Activated CD4-positive, alpha-beta memory T cell treated with anti-CD3 and anti-CD28 coated beads, Interleukin-2, amount 10 ng/mL, durations not matched to agents 7 days and 5 days (primary cell): ENCODE measurements around the gene RASL10B. TPM values are rescaled to one million over a fixed set of nuclear protein-coding genes. Genes with fewer than 3 reads are reported as not detected.
"Not testable (repeated sequence)": the region's sequence is repeated elsewhere in the genome, so short reads cannot be mapped to it uniquely, and the experiment has no call there.

ENCODE experiments used
- CTCF ChIA-PET: fragments of 350-600 bp; sonication (Branson Sonifier 250); formaldehyde crosslinking; loops from one replicate; lab custom pipeline; 2021; ENCODE audit warnings: antibody characterized with exemption, inconsistent platforms; lab: Charles Lee
- POLR2A ChIA-PET: fragments of 350-600 bp; sonication (Branson Sonifier 250); formaldehyde crosslinking; loops from one replicate; lab custom pipeline; 2021; ENCODE audit warnings: antibody characterized with exemption; lab: Charles Lee
- DNase-seq: peaks from one replicate; pipeline ENCODE4 v3.0.0-alpha.2; 2020
- H3K27ac Mint-ChIP-seq: one replicate; pipeline ENCODE4 v1.8.0; 2021; ENCODE audit warnings: mild to moderate bottlenecking, mixed read lengths
- H3K27me3 Mint-ChIP-seq: one replicate; pipeline ENCODE4 v1.8.0; 2021; ENCODE audit warnings: mixed read lengths
- H3K36me3 Mint-ChIP-seq: one replicate; pipeline ENCODE4 v1.8.0; 2021; ENCODE audit warnings: low read depth, mixed read lengths
- H3K4me1 Mint-ChIP-seq: one replicate; pipeline ENCODE4 v1.8.0; 2021; ENCODE audit warnings: mixed read lengths
- H3K4me3 Mint-ChIP-seq: one replicate; pipeline ENCODE4 v1.8.0; 2021; ENCODE audit warnings: mild to moderate bottlenecking, mixed read lengths
- H3K9me3 Mint-ChIP-seq: one replicate; pipeline ENCODE4 v1.8.0; 2021; ENCODE audit warnings: mixed read lengths
- total RNA-seq, 2 experiments: library from RNA; stranded (reverse); gene quantifications; one replicate each; pipeline ENCODE4 v1.2.3, GENCODE V29; 2021

The RASL10B gene
- total RNA-seq: under 1 TPM; 0.08 to 0.33 TPM

- no peak within 1 kb of the TSS for H3K27ac Mint-ChIP-seq
- no peaks in the 10 kb centered on the region for H3K9me3 Mint-ChIP-seq
- ChIA-PET CTCF (interaction anchor here (1.3 to 1.5 kb wide), 2 partner anchors 16 to 33 kb away, joined by 3 to 7 read pairs; no protein-coding TSS in a partner anchor), POLR2A (interaction anchor here (0.6 to 1.1 kb wide), 2 partner anchors 10 to 195 kb away, joined by 3 read pairs; no protein-coding TSS in a partner anchor)
- H3K27me3 Mint-ChIP-seq: peaks cover 24% of the 10 kb centered on the region
- H3K36me3 Mint-ChIP-seq: peaks cover 16% of the 10 kb centered on the region
- H3K4me3 Mint-ChIP-seq: no peak within 1 kb of the TSS
- peaks cover 6% of the 10 kb centered on the region for H3K4me1 Mint-ChIP-seq
- no peak for DNase-seq
These were observed at the start of gene RASL10B for GRCh38 chr17:35731239-35731916. Gene RASL10B (plus strand): TSS chr17:35731639. CDS start chr17:35735185, 3,546 bp downstream.

GRCh38 chr17:35683591-35683990 is 47.8 kb upstream of the RASL10B start:
- Mint-ChIP-seq H3K9me3 (no peaks in the 10 kb centered on the region), H3K27me3 (no peaks in the 10 kb centered on the region), H3K36me3 (peaks cover 58% of the 10 kb centered on the region), H3K4me1 (peaks cover 14% of the 10 kb centered on the region), H3K4me3 (no peak overlapping the region), H3K27ac (no peak overlapping the region)
- ChIA-PET POLR2A (no interaction called here), CTCF (interaction anchor here (1.2 kb wide), 1 partner anchor 81 kb away, joined by 4 read pairs; no protein-coding TSS in a partner anchor)
- no peak for DNase-seq

GRCh38 chr17:35684055-35684802 is 47.2 kb upstream of the RASL10B start:
- CTCF ChIA-PET: interaction anchor here (1.0 to 1.2 kb wide), 2 partner anchors 10 to 80 kb away, joined by 3 to 4 read pairs; no protein-coding TSS in a partner anchor
- POLR2A ChIA-PET: no interaction called here
- Mint-ChIP-seq H3K36me3 (peaks cover 53% of the 10 kb centered on the region), H3K9me3 (no peaks in the 10 kb centered on the region), H3K27me3 (no peaks in the 10 kb centered on the region), H3K4me3 (no peak overlapping the region), H3K27ac (no peak overlapping the region), H3K4me1 (peaks cover 7% of the 10 kb centered on the region)
- no peak for DNase-seq

GRCh38 chr17:35692512-35693210 is 38.8 kb upstream of the RASL10B start:
- ChIA-PET POLR2A (no interaction called here), CTCF (no interaction called here)
- H3K36me3 Mint-ChIP-seq: peaks cover 55% of the 10 kb centered on the region
- peaks cover 3% of the 10 kb centered on the region for H3K4me1 Mint-ChIP-seq
- H3K4me3 Mint-ChIP-seq: no peak overlapping the region
- H3K27ac Mint-ChIP-seq: no peak overlapping the region
- H3K27me3 Mint-ChIP-seq: no peaks in the 10 kb centered on the region
- DNase-seq: no peak
- H3K9me3 Mint-ChIP-seq: no peaks in the 10 kb centered on the region

- H3K4me1 Mint-ChIP-seq: peaks cover 3% of the 10 kb centered on the region
- no peak overlapping the region for H3K4me3 Mint-ChIP-seq
- CTCF ChIA-PET: interaction anchor here (0.6 kb wide), 2 partner anchors 9 to 70 kb away, joined by 3 read pairs; no protein-coding TSS in a partner anchor
- H3K36me3 Mint-ChIP-seq: peaks cover 47% of the 10 kb centered on the region
- no peak overlapping the region for H3K27ac Mint-ChIP-seq
- POLR2A ChIA-PET: no interaction called here
- no peak for DNase-seq
- no peaks in the 10 kb centered on the region for H3K9me3 Mint-ChIP-seq
- no peaks in the 10 kb centered on the region for H3K27me3 Mint-ChIP-seq
These were observed 37.8 kb upstream of the RASL10B start for GRCh38 chr17:35693662-35694061.

- Mint-ChIP-seq H3K36me3 (peaks cover 39% of the 10 kb centered on the region), H3K27me3 (no peaks in the 10 kb centered on the region), H3K4me3 (no peak overlapping the region), H3K4me1 (peaks cover 3% of the 10 kb centered on the region), H3K27ac (no peak overlapping the region), H3K9me3 (no peaks in the 10 kb centered on the region)
- ChIA-PET CTCF (interaction anchor here (1.1 kb wide), 1 partner anchor 52 kb away, joined by 3 read pairs; no protein-coding TSS in a partner anchor), POLR2A (no interaction called here)
- DNase-seq: no peak
These were observed 36.5 kb upstream of the RASL10B start for GRCh38 chr17:35694906-35695305.

- DNase-seq: no peak
- Mint-ChIP-seq H3K27ac (no peak overlapping the region), H3K4me1 (peaks cover 3% of the 10 kb centered on the region), H3K9me3 (no peaks in the 10 kb centered on the region), H3K27me3 (no peaks in the 10 kb centered on the region), H3K4me3 (no peak overlapping the region), H3K36me3 (peaks cover 32% of the 10 kb centered on the region)
- ChIA-PET POLR2A (interaction anchor here (0.9 kb wide), 1 partner anchor 9 kb away, joined by 3 read pairs; no protein-coding TSS in a partner anchor), CTCF (interaction anchor here (1.0 to 1.1 kb wide), 2 partner anchors 10 to 51 kb away, joined by 3 read pairs; no protein-coding TSS in a partner anchor)
These were observed 35.8 kb upstream of the RASL10B start for GRCh38 chr17:35695613-35696012.

GRCh38 chr17:35698800-35699199 is 32.6 kb upstream of the RASL10B start:
- no peak overlapping the region for H3K27ac Mint-ChIP-seq
- peaks cover 43% of the 10 kb centered on the region for H3K36me3 Mint-ChIP-seq
- H3K27me3 Mint-ChIP-seq: no peaks in the 10 kb centered on the region
- peaks cover 5% of the 10 kb centered on the region for H3K4me1 Mint-ChIP-seq
- no peaks in the 10 kb centered on the region for H3K9me3 Mint-ChIP-seq
- ChIA-PET POLR2A (no interaction called here), CTCF (interaction anchor here (0.7 kb wide), 1 partner anchor 66 kb away, joined by 3 read pairs; no protein-coding TSS in a partner anchor)
- no peak for DNase-seq
- no peak overlapping the region for H3K4me3 Mint-ChIP-seq

GRCh38 chr17:35700150-35700549 is 31.3 kb upstream of the RASL10B start:
- no peak for DNase-seq
- Mint-ChIP-seq H3K27ac (no peak overlapping the region), H3K4me3 (no peak overlapping the region), H3K9me3 (no peaks in the 10 kb centered on the region), H3K4me1 (peaks cover 5% of the 10 kb centered on the region), H3K27me3 (no peaks in the 10 kb centered on the region), H3K36me3 (peaks cover 40% of the 10 kb centered on the region)
- POLR2A ChIA-PET: interaction anchor here (0.6 kb wide), 1 partner anchor 82 kb away, joined by 3 read pairs; no protein-coding TSS in a partner anchor
- CTCF ChIA-PET: no interaction called here

- Mint-ChIP-seq H3K36me3 (peaks cover 31% of the 10 kb centered on the region), H3K4me3 (no peak overlapping the region), H3K4me1 (peaks cover 5% of the 10 kb centered on the region), H3K27ac (no peak overlapping the region), H3K9me3 (no peaks in the 10 kb centered on the region), H3K27me3 (no peaks in the 10 kb centered on the region)
- no peak for DNase-seq
- ChIA-PET CTCF (interaction anchor here (1.1 kb wide), 1 partner anchor 62 kb away, joined by 3 read pairs; no protein-coding TSS in a partner anchor), POLR2A (no interaction called here)
These were observed 29.9 kb upstream of the RASL10B start for GRCh38 chr17:35701491-35701890.

GRCh38 chr17:35703308-35703707 is 28.1 kb upstream of the RASL10B start:
- H3K27ac Mint-ChIP-seq, H3K4me3 Mint-ChIP-seq, H3K9me3 Mint-ChIP-seq, DNase-seq, POLR2A ChIA-PET, H3K4me1 Mint-ChIP-seq, CTCF ChIA-PET, H3K27me3 Mint-ChIP-seq: not testable (repeated sequence)
- H3K36me3 Mint-ChIP-seq: peaks cover 24% of the 10 kb centered on the region

GRCh38 chr17:35705230-35705629 is 26.2 kb upstream of the RASL10B start:
- H3K27me3 Mint-ChIP-seq: no peaks in the 10 kb centered on the region
- peaks cover 33% of the 10 kb centered on the region for H3K36me3 Mint-ChIP-seq
- no peak for DNase-seq
- H3K9me3 Mint-ChIP-seq: no peaks in the 10 kb centered on the region
- no peak overlapping the region for H3K4me3 Mint-ChIP-seq
- H3K27ac Mint-ChIP-seq: no peak overlapping the region
- peaks cover 13% of the 10 kb centered on the region for H3K4me1 Mint-ChIP-seq
- CTCF ChIA-PET: no interaction called here
- POLR2A ChIA-PET: interaction anchor here (1.1 kb wide), 1 partner anchor 9 kb away, joined by 3 read pairs; no protein-coding TSS in a partner anchor
